Measurements from ENCODE around the gene MTR.
A peak's percentile ranks its signal among the peaks of the same experiment; 100 is the strongest.

Gene MTR

DNA sequence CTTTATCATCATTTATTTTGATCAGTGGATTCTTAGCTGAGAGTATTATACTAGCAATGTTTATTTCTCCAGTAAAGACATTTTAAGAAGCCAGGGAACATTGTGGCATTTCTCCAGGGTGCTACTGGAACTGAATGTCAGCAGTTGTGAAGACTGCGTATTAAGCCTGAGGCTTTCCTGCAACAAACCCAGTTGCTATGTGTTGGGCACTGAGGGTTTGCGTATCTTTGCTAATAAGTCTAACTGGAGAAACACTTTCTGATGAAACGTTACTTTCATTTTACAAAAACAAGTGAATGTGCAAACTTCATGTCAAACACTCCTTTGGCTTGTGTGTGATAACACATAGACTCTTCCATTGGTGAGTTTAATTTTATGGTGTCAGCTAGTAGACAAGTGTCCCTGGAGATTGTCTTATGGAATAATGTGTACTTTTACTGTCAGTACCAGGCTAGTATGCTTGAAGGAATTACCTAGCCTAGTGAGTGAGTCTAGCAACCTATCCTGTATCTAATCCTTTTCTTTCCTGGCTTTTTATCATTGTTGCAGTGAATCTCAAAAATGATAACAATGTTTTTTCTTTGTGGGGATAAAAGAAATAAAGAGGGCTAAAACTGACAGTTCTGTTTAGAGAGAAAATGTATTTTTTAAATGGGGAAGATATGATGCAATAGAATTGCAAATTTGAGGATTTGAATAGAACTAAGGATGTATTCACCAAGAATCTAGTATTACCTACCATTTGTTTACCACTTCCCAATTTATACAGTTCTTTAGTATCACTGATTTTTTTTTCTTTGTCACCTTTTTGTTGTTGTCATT lies 70.1 kb downstream of the MTR start:
- no peak for FAIRE-seq

DNA sequence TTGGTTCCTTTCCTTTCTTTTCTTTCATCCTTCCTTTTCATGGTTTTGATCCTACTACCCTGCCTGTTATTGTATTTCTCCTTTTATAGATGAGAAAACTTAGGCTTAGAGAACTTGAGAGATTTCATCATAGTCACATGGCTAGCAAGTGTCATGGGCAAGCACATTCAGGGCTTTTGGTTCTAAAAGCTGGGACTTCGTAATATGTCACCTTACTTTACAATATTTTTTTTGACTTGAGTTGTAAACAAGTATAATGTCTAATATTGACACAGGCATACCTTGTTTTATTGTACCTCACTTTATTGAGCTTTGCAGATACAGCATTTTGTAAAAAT lies 70.7 kb downstream of the MTR start:
- no peak for FAIRE-seq

DNA sequence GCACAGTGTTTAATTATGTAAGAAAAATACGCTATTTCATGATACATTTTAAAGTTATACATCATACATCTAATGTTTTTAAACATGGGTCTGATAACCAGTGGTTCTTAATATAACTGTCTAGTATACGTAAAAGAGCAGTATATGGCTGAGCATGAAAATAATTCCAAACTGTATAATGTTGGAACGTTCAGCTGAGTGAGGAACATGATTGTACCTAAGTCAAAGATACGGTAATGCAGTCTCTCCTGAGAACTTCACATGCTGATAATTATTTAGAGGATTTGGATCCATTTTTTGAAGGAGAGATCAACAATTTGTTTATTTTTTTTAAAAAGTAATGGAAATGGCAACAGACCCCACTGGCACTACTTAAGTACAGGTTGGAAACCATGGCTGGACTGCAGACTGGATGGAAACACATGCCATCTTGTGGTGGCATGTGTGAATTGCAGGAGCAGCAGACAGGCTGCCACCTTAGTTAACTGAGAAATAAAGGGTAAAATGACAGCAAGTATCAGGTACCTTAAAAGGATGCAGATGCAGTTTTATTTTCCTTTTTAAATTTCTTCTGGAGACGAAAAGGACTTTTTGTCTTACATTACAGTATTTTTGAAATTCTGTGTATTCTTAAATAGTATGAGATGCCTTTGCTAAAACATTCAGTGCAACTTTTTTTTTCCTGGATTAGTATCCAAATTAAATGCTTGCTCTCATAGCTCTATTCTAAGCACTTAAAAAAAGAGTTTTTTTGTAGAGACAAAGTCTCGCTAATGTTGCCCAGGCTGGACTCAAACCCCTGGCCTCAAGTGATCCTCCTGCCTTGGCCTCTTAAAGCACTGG lies 73.8 kb downstream of the MTR start:
- peak; percentile 98 for FAIRE-seq

DNA sequence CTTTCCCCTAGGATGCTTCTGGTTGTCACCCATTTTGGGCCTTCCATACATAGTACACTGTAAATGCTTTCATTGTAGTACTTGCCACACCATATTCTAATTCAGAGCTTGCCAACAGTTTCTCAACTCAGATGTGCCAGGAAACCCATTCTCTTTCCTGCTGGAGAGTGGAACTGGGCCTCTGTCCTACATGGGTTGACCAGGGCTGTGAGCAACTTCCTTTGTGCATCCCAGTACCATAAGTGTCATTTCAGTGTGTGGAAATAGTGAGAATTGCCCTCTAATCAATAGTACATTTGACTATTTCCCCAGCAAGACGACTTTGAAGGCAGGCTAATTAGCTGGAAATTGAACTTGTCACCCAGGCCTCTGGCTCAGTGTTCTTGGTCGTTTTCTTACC lies 74.8 kb downstream of the MTR start:
- no peak for FAIRE-seq

DNA sequence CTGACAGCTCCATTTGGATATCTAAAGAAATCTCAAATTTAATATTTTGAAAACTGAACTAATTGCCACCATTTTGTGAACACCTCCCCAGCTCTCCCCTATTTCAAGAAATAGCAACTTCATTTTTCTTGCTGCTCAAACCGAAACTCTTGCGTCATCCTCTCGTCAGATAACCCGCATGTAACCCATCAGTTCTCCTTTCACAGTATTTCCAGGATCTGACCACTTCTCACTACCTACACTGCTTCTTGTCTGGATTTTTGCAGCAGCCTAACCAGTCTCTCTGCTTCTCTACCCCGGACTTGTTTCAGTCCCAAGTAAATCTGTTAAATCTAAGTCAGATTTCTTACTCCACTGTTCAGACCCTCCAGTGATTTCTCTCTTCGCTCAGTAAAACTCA lies 75.6 kb downstream of the MTR start:
- no peak for FAIRE-seq

DNA sequence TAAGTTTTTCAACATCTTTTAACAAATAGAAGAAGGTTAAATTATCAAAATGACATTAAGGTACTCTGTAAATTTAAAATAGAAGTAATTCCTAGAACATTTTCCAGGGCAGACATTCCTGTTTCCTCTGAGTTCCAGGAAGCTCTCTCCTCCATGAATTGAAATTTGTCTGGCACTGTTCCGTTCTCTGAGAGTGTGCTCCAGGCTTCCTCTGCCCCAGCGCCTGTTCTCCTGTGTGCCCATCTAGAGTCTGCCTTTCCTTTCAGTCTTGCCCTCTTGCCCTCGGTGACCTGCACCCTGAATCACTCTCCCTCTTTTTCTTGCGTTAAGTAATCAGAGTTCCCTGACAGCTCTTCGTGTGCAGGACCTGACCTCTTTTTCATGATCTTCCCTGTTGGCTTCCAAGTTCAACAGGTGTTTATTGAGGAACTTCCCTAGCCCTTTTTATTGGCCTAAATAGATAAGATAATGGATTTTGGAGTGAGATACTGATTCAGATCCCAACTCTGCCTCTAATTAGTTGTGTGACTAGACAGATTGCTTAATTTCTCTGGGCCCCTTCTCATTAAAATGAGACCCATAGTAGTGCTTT lies 77.1 kb downstream of the MTR start:
- FAIRE-seq = no peak

DNA sequence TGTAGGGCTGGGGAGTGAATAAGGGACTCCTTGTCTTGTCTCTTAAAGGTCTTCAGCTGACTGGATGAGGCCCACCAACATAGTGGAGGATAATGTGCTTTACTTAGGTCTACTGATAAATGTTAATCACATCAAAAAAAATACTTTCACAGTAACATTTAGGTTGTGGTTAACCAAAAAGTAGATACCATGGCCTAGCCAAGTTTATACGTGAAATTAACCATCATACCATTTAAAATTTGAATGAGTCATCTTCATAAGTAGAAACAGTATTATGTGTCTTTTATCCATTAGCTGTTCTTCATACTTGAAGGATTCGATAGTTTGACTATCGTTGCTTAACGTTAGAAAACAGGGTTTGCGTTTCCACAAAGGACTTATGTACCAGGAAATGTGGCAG lies 80.9 kb downstream of the MTR start:
- FAIRE-seq = peak; percentile 47

DNA sequence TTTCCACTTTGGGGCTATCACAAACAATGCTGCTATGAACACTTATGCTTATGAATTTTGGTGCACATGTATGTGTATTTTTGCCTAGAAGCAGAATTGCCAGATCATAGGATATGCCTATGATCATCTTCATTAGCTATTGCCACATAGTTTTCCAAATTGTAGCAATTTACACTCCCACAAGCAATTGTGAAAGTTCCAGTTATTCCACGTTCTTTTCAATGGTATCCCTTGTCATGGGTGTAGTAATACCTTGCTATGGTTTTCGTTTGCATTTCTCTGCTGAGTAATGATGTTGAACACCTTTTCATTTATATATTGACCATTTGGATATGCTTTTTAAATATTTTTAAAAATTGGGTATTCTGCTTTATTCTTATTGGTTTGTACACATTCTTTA lies 82.6 kb downstream of the MTR start:
- peak; percentile 69 for FAIRE-seq

DNA sequence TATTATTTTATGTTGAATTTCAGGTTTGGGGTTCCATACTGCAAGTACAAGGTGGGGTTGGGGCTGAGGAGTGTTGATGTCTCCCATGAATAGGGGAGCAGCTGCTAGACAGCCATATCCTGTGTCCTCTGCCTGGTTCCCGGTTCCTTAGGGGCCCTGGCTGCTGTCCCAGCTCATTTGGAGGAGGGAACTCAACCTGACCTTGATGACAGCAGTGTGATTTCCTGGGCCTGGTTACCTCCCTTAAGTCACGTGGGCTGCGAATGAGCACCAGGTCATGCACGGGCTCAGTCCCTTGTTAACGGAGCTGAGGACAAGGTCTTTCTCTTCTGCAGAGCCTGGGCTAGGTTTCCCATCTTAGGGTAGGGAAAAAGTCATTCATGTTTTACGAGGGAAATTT lies 85.1 kb downstream of the MTR start:
- FAIRE-seq = no peak

DNA sequence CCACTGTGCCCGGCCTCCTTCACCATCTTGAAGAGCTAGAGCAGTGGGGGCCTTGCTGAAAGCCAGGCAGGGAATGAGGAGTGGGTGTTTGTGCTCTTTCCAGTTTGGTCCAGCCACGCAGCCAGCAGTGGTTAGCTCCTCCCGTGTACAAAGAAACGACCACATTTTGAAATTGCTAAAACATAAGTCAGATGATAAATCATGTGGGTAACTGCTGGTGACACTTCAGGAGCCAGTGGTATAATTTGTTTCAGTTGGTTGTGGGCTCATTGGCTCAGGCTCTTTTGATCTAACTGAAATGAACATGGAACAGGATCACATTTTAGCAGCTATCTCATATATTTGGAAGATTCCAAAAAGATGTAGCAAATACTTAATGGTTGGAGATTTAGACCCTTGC lies 87.6 kb downstream of the MTR start:
- no peak for FAIRE-seq

DNA sequence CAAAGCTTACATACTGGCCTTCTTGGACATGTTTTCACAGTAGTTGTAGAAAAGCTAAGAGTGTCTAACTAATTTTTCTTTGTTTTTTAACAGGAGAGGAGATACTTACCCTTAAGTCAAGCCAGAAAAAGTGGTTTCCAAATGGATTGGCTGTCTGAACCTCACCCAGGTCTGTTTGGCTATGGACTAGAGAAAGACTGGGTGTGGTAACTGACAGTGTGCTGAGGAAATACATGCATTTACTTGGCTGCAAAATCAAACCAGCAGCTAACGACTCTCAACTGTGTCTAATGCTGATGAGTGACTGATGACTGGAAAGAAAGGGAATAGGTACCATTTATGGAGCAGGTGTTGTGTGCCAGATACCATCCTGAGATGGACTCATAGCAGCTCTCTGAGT lies 91.1 kb downstream of the MTR start:
- no peak for FAIRE-seq

DNA sequence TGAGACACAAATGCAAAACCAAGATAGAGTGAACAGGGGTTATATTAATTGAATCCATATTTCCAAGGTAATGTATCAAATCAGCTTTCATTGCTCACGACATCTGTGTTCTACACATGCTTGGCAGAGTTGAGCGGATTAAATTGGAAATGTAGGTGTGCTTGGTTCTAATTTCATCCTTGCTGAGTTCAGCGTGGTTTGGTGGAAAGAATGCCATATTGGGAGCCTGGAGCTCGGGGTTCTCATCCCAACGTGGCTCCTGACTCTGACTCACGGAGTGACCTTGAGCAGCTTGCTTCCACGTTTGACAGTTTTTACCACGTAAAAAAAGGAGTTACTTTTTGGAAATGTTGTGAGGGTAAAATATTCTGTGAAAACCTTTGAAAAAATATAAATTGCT lies 92.0 kb downstream of the MTR start:
- no peak for FAIRE-seq

DNA sequence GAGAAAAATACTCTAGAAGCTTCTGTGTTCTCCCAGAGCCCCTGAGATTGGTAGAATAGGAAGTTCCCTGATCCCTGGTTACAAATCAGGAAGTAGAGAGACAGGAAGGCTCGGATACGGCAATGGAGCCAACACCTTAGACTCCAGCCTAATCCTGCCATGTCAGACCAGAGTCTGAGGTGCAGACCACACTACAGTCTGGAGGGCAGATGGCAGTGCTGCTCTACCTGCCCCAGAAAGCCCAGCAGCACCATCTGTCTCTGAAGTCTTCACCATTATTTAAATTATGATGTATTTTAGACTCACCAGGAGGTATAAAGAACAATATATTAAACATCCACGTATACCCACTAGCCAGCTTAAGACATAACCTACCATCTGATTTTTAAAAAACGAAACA lies 93.0 kb downstream of the MTR start:
- FAIRE-seq = no peak

DNA sequence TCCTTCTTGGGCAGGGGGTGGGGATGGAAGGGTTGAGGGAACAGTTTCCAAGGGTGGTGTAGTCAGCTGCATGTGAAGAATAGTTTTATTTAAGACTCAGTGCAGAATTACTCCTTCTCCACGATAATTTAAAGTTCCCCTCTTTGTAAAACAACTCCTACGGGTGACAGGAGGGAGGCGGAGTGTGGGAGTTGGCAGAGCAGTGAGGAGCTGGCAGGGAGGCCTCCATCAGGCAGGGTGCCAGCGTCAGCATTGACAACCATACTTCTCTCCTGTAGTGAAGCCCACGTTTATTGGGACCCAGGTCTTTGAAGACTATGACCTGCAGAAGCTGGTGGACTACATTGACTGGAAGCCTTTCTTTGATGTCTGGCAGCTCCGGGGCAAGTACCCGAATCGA lies 93.8 kb downstream of the MTR start:
- FAIRE-seq = no peak

DNA sequence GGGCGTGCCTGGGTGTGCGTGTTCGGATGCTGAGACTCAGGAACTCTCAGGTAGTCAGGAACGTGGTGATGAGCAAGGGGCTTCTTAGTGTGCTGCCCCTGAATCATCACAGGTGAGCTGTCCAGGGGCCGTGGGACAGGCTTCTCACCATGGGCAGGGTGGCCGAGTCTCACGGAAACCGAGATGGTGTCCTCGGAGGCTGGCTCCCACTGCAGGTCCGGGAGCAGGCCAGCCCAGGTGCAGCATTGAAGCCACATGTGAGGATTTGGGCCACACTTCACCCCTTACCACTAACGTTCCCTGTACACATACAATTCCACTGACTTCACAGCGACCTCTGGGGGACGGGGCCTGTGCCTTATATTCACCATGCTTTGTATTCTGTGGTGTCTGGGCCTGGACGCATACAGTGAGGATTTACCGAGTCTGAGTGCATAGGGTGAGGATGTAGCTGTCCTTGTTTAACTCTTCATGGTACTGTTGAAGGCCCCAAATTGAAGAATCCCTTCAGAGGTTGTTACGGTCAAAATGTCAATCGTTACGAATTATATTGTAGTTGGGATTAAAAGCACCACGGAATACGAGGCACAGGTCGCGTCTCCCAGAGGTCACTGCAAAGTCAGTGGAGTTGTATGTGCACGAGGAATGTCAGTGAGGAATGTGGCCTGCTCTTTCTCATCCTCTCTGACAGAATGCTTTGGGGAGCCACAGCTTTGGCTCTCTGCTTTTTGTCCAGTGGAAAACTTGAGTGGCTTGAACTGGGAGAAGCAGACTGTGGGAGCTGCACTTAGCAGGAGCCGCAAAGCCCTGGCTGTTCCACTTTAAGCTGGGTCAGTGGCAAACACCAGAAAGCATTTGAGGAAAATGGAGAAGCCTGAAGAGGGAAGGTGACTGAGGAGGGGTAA lies 95.3 kb downstream of the MTR start:
- no peak for FAIRE-seq

DNA sequence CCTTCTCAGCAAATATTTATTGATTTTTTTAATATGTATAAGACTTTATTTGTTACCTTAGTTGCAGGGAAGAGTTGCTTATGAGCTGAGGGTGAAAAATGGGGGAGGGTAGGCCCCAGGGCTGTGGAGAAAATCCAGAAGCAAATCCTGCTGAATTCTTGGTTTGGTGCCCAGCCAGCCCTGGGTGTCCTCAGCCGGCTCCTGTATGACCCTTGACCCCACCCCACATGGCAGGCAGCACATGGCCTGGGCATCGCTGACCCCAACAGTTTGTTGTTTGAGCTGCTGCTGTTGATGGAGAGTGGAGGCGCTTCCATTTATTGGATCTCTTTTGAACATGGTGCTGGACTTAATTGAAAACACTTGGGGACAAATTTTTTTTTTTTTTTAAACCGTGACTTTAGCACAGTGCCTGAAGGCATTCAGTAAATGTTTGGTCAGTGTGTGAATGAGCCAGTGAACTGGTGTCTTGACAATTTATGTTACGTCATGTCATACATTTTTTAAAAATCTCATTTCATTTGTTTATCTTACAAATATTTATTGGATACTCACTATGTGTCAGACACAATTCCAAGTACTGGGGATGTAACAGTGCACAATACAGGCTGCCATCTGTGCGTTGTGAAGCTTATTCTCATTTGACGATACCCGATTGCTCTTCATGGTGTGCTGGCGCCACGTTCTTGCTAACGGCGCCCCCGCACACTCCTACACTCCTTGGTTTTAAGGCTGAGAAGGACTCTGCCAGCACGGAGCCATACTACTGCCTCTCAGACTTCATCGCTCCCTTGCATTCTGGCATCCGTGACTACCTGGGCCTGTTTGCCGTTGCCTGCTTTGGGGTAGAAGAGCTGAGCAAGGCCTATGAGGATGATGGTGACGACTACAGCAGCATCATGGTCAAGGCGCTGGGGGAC lies 98.8 kb downstream of the MTR start:
- FAIRE-seq = no peak

DNA sequence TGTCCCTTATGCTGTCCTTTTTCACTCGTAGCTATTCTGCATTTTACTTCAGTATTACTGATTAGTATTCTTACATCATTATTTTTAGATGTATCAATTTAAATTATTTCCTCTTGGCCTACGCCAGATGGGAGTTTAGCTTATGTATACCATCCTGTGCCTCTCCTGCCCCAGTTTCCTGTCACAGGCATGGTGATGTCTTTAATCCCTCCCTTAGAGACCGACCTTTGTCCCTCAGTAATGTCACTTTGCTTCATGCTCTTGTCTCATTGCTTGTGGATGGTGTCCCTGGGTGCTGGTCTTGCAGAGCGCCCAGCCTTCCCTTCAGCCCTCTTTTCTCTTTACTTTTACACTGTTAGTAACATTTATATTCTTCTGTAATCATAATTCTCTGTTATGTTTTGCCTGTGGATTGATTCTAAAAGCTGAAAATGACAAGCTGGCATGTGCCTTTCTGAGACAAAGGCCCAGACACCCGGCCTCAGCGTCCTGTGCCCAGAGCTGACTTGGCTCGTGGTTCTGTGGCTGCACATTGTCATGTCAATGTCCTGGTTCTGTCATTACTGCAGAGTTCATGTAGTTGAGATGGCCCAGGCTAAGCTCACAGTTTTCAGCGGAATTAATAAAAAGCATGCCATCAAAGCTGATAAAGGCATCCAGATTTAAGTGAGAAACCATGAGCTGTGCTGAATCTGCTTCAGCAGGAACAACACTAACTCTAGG lies 100.7 kb downstream of the MTR start:
- no peak for FAIRE-seq

DNA sequence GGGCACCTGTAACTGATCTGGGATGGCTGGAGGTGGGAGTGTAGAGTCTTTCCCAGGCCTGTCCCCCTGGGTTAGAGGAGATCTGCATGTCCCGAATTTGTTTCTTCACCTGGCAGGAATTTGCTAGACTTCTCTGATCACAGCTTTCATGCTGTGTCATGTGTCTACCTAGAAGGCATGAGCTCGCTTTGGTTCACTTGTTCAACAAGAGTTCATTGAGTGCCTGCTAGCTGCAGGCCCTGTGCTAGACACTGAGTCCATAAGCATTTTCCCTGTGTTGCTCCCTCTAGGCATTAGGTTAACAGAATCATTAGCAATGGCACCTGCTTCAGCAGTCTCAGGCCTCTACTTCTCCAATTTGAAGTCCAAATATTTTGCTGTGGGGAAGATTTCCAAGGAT lies 101.6 kb downstream of the MTR start:
- FAIRE-seq = no peak

DNA sequence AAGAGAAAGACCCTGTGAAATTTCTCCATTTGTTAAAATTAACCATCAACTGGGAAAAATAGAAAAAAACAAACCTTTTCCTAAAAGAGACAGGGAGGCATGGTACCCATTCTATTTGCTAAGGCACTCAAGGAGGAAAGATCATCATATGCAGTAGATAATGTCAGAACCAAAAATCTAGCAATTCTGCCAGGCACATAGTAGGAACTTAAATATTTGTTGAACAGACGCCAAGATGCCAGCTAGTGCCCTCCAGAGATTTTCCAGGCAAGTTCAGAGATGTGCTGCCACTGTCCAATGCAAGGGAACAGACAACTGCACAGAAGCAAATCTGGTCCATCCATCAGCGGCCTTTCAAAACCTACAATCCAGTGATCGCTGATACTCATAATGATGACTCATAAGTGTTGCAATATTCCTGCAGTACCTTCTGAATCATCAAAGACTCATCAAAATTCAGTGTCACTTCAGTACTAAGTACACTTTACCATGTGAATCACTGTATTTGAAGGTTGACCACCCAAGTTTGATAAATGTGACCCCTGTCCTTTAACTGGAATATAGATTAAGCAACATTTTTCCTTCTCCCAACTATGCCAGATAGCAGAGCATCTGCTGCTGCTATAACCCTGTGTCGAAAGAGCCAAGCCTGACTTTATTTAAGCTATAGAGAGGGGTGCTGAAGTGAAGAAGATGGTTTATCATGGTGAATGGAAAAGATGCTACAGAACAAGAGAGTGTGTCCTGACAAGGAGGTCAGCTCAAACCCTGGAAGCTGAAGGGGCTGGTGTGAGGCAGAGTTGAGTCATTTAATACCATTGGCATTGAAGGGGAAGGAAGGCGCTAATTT lies 110.0 kb downstream of the MTR start:
- FAIRE-seq = no peak

DNA sequence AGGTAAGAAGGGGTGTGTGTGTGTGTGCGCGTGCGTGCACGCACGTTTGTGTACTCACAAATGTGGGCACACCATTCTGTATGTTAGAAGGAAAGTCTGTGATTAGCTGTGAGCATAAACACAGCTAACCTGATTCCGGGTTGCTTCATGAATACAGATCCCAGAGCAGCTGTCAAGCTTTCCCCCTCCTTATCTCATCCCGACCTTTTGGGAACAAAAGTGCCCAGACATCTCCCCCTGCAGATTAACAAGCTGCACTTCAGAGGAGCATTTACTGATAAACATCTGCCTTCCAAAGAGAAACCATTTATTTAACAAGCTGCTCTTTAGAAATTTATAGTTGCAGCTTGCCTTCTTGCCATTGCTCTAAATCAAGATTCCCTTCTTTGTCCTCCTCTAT lies 112.1 kb downstream of the MTR start:
- no peak for FAIRE-seq

All from TTC549 (cell line).